SK-N-SH treated with all-trans-retinoic acid at 6 μM for 48 hours (cell line): Measurements from ENCODE around the gene OCSTAMP.

Source experiments
- ATAC-seq: fragments of 200-7000 bp; cut with Tn5 transposase; 3 replicates; pipeline ENCODE4 v1.9.1; 2020; ENCODE audit warnings: mild to moderate bottlenecking, moderate library complexity
- ARNTL ChIP-seq: fragments of 450-650 bp; formaldehyde crosslinking; IDR thresholded peaks from 2 replicates; pipeline ENCODE4 v1.5.0; 2020; ENCODE audit warnings: low read depth, mild to moderate bottlenecking, moderate library complexity, borderline replicate concordance
- BACH2 ChIP-seq: fragments of 250-450 bp; sonication (Bioruptor Pico); IDR thresholded peaks from 2 replicates; pipeline ENCODE4 v1.9.0; 2021; ENCODE audit warnings: mild to moderate bottlenecking, borderline replicate concordance
- CREB5 ChIP-seq: fragments of 250-450 bp; sonication (Bioruptor Pico); IDR thresholded peaks from 2 replicates; pipeline ENCODE4 v1.5.1; 2020; ENCODE audit warnings: low read depth, mild to moderate bottlenecking, moderate library complexity
- CSDC2 ChIP-seq: fragments of 250-450 bp; sonication (Bioruptor Pico); IDR thresholded peaks from 2 replicates; pipeline ENCODE4 v1.5.0; 2020; ENCODE audit warnings: mild to moderate bottlenecking, moderate library complexity
- CSRNP3 ChIP-seq: fragments of 250-450 bp; sonication (Bioruptor Pico); IDR thresholded peaks from 2 replicates; pipeline ENCODE4 v1.5.1; 2021; ENCODE audit warnings: mild to moderate bottlenecking, moderate library complexity
- ESRRG ChIP-seq: fragments of 250-450 bp; sonication (Bioruptor Pico); IDR thresholded peaks from 2 replicates; pipeline ENCODE4 v1.6.1; 2021; ENCODE audit warnings: mild to moderate bottlenecking
- GLIS3 ChIP-seq: fragments of 250-450 bp; sonication (Bioruptor Pico); IDR thresholded peaks from 2 replicates; pipeline ENCODE4 v1.5.0; 2020; ENCODE audit warnings: mild to moderate bottlenecking, moderate library complexity
- ISL1 ChIP-seq: fragments of 250-450 bp; sonication (Bioruptor Pico); IDR thresholded peaks from 2 replicates; pipeline ENCODE4 v2.1.2; 2022; ENCODE audit warnings: mild to moderate bottlenecking, moderate library complexity
- PATZ1 ChIP-seq: fragments of 250-450 bp; sonication (Bioruptor Pico); IDR thresholded peaks from 2 replicates; pipeline ENCODE4 v1.8.0; 2020; ENCODE audit warnings: mild to moderate bottlenecking, moderate library complexity, borderline replicate concordance
- POU6F1 ChIP-seq: fragments of 250-450 bp; sonication (Bioruptor Pico); IDR thresholded peaks from 2 replicates; pipeline ENCODE4 v1.8.0; 2021; ENCODE audit warnings: low read depth, mild to moderate bottlenecking, moderate library complexity, borderline replicate concordance
- PPARA ChIP-seq: fragments of 250-450 bp; sonication (Bioruptor Pico); IDR thresholded peaks from 2 replicates; pipeline ENCODE4 v1.5.0; 2020; ENCODE audit warnings: mild to moderate bottlenecking, borderline replicate concordance
- RARB ChIP-seq: fragments of 250-450 bp; sonication (Bioruptor Pico); IDR thresholded peaks from 2 replicates; pipeline ENCODE4 v1.8.0; 2021; ENCODE audit warnings: mild to moderate bottlenecking, moderate library complexity
- SNAI2 ChIP-seq: fragments of 250-450 bp; sonication (Bioruptor Pico); IDR thresholded peaks from 2 replicates; pipeline ENCODE4 v1.5.0; 2020; ENCODE audit warnings: mild to moderate bottlenecking, moderate library complexity
- TCF4 ChIP-seq: fragments of 250-450 bp; sonication (Bioruptor Pico); IDR thresholded peaks from 2 replicates; pipeline ENCODE4 v1.8.0; 2021; ENCODE audit warnings: mild to moderate bottlenecking, moderate library complexity, borderline replicate concordance
- TOX ChIP-seq: fragments of 250-450 bp; sonication (Bioruptor Pico); IDR thresholded peaks from 2 replicates; pipeline ENCODE4 v1.8.0; 2021; ENCODE audit warnings: mild to moderate bottlenecking, moderate library complexity, borderline replicate concordance
- TSHZ2 ChIP-seq: fragments of 250-450 bp; sonication (Bioruptor Pico); IDR thresholded peaks from 2 replicates; pipeline ENCODE4 v1.5.0; 2020; ENCODE audit warnings: mild to moderate bottlenecking, moderate library complexity
- ZC3H10 ChIP-seq: fragments of 250-450 bp; sonication (Bioruptor Pico); IDR thresholded peaks from 2 replicates; pipeline ENCODE4 v1.5.1; 2021; ENCODE audit warnings: mild to moderate bottlenecking, moderate library complexity
- ZFP3 ChIP-seq: fragments of 250-450 bp; sonication (Bioruptor Pico); IDR thresholded peaks from 2 replicates; pipeline ENCODE4 v1.5.0; 2020; ENCODE audit warnings: mild to moderate bottlenecking, moderate library complexity
- ZFP30 ChIP-seq: fragments of 450-650 bp; formaldehyde crosslinking; IDR thresholded peaks from 2 replicates; pipeline ENCODE4 v1.5.0; 2022; ENCODE audit warnings: mild to moderate bottlenecking, moderate library complexity
- ZNF565 ChIP-seq: fragments of 450-650 bp; formaldehyde crosslinking; conservative IDR thresholded peaks from 2 replicates; pipeline ENCODE4 v1.5.0; 2020; ENCODE audit warnings: low read depth, mild to moderate bottlenecking, moderate library complexity
- ZNF70 ChIP-seq: fragments of 450-650 bp; formaldehyde crosslinking; IDR thresholded peaks from 2 replicates; pipeline ENCODE4 v1.5.0; 2020; ENCODE audit warnings: mild to moderate bottlenecking, moderate library complexity
- ZNF8 ChIP-seq: fragments of 450-650 bp; formaldehyde crosslinking; IDR thresholded peaks from 2 replicates; pipeline ENCODE4 v1.5.0; 2020; ENCODE audit warnings: mild to moderate bottlenecking, moderate library complexity

Gene OCSTAMP

GRCh38 chr20:46530640-46531039 lies 19.8 kb downstream of the OCSTAMP start:
- no peak for ATAC-seq
- TF ChIP-seq ZFP3 (no peak), PPARA (CRISPR knock-in tag) (no peak), ZNF8 (CRISPR knock-in tag) (no peak), SNAI2 (no peak)

- TF ChIP-seq PPARA (CRISPR knock-in tag), result no peak
- TF ChIP-seq ZNF565 (CRISPR knock-in tag), result no peak
- TF ChIP-seq CREB5 (CRISPR knock-in tag), result no peak
- no peak for TF ChIP-seq ISL1 (CRISPR knock-in tag)
- TF ChIP-seq ARNTL (CRISPR knock-in tag), result no peak
- TF ChIP-seq TOX (CRISPR knock-in tag), result no peak
- no peak for TF ChIP-seq GLIS3 (CRISPR knock-in tag)
- TF ChIP-seq ZNF8 (CRISPR knock-in tag), result no peak
- TF ChIP-seq TSHZ2 (CRISPR knock-in tag), result no peak
- no peak for TF ChIP-seq POU6F1
- no peak for TF ChIP-seq ESRRG
- no peak for TF ChIP-seq RARB (CRISPR knock-in tag)
- no peak for TF ChIP-seq CSRNP3
- no peak for TF ChIP-seq ZC3H10
- no peak for TF ChIP-seq TCF4 (CRISPR knock-in tag)
- no peak for TF ChIP-seq PATZ1 (CRISPR knock-in tag)
- TF ChIP-seq SNAI2, result no peak
- TF ChIP-seq, all 23 proteins: peak for 0
- no peak for ATAC-seq
Measured at GRCh38 chr20:46523696-46524328, 26.6 kb downstream of the OCSTAMP start.

GRCh38 chr20:46523108-46523507 lies 27.3 kb downstream of the OCSTAMP start:
- no peak for ATAC-seq
- TF ChIP-seq ZFP30 (CRISPR knock-in tag) (no peak), ARNTL (CRISPR knock-in tag) (no peak), TSHZ2 (CRISPR knock-in tag) (no peak), SNAI2 (no peak), TOX (CRISPR knock-in tag) (no peak), ZNF565 (CRISPR knock-in tag) (no peak), PPARA (CRISPR knock-in tag) (no peak), CSDC2 (CRISPR knock-in tag) (no peak), GLIS3 (CRISPR knock-in tag) (no peak), POU6F1 (no peak), BACH2 (CRISPR knock-in tag) (no peak), CREB5 (CRISPR knock-in tag) (no peak), ZNF8 (CRISPR knock-in tag) (no peak), ISL1 (CRISPR knock-in tag) (no peak), ZNF70 (no peak)
